Hepatocyte (in vitro differentiated cells): Measurements from ENCODE around the gene CD44.

Source experiments
- CTCF ChIP-seq: fragments of 200-600 bp; sonication (generic); IDR thresholded peaks from 2 replicates; pipeline ENCODE4 v1.5.1; 2016; ENCODE audit warnings: antibody characterized with exemption, mild to moderate bottlenecking; ENCODE audit not compliant: poor library complexity
- EZH2 ChIP-seq: fragments of 200-600 bp; sonication (generic); IDR thresholded peaks from 2 replicates; pipeline ENCODE4 v1.6.1; 2016; ENCODE audit warnings: antibody characterized with exemption, mild to moderate bottlenecking, borderline replicate concordance

- no peak for TF ChIP-seq EZH2
- TF ChIP-seq CTCF = no peak
Measured at GRCh38 chr11:35239471-35240075, 100.6 kb downstream of the CD44 start.
